K562 (cell line): Measurements from ENCODE around the gene VWDE. TPM values are rescaled to one million over a fixed set of nuclear protein-coding genes. Genes with fewer than 3 reads are reported as not detected.

ENCODE experiments used
- AFF1 ChIP-seq, 2 experiments: fragments of 450-650 bp; IDR thresholded peaks; 2 replicates each; pipeline ENCODE4 v1.6.1; 2018; ENCODE audit warnings: mild to moderate bottlenecking in 2 of 2, low read depth in 1 of 2; ENCODE audit not compliant: partially characterized antibody in 2 of 2
- ARNT ChIP-seq, 2 experiments: fragments of 450-650 bp; IDR thresholded peaks; 2 replicates each; pipeline ENCODE4 v1.6.1; 2016; ENCODE audit warnings: mild to moderate bottlenecking in 1 of 2
- DACH1 ChIP-seq: fragments of 450-650 bp; IDR thresholded peaks from 2 replicates; pipeline ENCODE4 v1.6.1; 2018; ENCODE audit not compliant: partially characterized antibody
- HCFC1 ChIP-seq: IDR thresholded peaks from 2 replicates; pipeline ENCODE4 v1.6.1; 2012; ENCODE audit warnings: low read depth, low read length, improper control_type of control experiment
- ILF3 ChIP-seq: fragments of 450-650 bp; IDR thresholded peaks from 2 replicates; pipeline ENCODE4 v1.6.1; 2018; ENCODE audit warnings: antibody characterized with exemption, mild to moderate bottlenecking, moderate library complexity, borderline replicate concordance
- KHSRP ChIP-seq: fragments of 450-650 bp; IDR thresholded peaks from 2 replicates; pipeline ENCODE4 v1.6.1; 2017
- MYC ChIP-seq, 2 experiments: fragments of 250-450 bp in 1 of 2; sonication (Bioruptor Pico) in 1 of 2; IDR thresholded peaks; 2 replicates each; pipeline versions ENCODE4 v1.5.1 to v1.6.1; 2012 to 2021; ENCODE audit warnings: low read depth in 2 of 2, borderline replicate concordance in 1 of 2, improper control_type of control experiment in 1 of 2, low read length in 1 of 2, mild to moderate bottlenecking in 1 of 2, moderate library complexity in 1 of 2
- NELFE ChIP-seq: IDR thresholded peaks from 2 replicates; pipeline ENCODE4 v1.6.1; 2011; ENCODE audit warnings: mild to moderate bottlenecking; ENCODE audit not compliant: insufficient read depth, insufficient read length
- NFIX ChIP-seq: fragments of 250-450 bp; sonication (Bioruptor Pico); IDR thresholded peaks from 2 replicates; pipeline ENCODE4 v1.4.0; 2020; ENCODE audit warnings: low read depth, mild to moderate bottlenecking, moderate library complexity
- POLR2B ChIP-seq: fragments of 450-650 bp; IDR thresholded peaks from 2 replicates; pipeline ENCODE4 v1.6.1; 2018; ENCODE audit warnings: low read depth; ENCODE audit not compliant: partially characterized antibody
- RB1 ChIP-seq: fragments of 450-650 bp; IDR thresholded peaks from 2 replicates; pipeline ENCODE4 v1.6.1; 2017; ENCODE audit warnings: low read depth, mild to moderate bottlenecking
- RBM17 ChIP-seq: fragments of 200-400 bp; formaldehyde crosslinking; IDR thresholded peaks from 2 replicates; pipeline ENCODE4 v1.6.1; 2017; ENCODE audit warnings: low read depth, mild to moderate bottlenecking, low read length, borderline replicate concordance
- TRIM28 ChIP-seq: fragments of 450-650 bp; IDR thresholded peaks from 2 replicates; pipeline ENCODE4 v1.6.1; 2017
- USF2 ChIP-seq: sonication (generic); formaldehyde crosslinking; IDR thresholded peaks from 2 replicates; pipeline ENCODE4 v1.5.0; 2020; ENCODE audit warnings: missing genetic modification reagents
- ZBTB33 ChIP-seq: sonication (generic); formaldehyde crosslinking; IDR thresholded peaks from 2 replicates; pipeline ENCODE4 v1.8.1; 2023; ENCODE audit warnings: mild to moderate bottlenecking, missing genetic modification reagents
- ZNF165 ChIP-seq: fragments of 250-450 bp; sonication (Bioruptor Pico); IDR thresholded peaks from 2 replicates; pipeline ENCODE4 v1.4.0; 2020; ENCODE audit warnings: borderline replicate concordance
- polyA plus RNA-seq, 8 experiments: library from polyadenylated mRNA; depleted of rRNA in 4 of 8; stranded (reverse) in 5 of 8; unstranded in 3 of 8; fragments of >200 nt; fragmentation: Nextera tagmentation in 2 of 8; fragmentation: Illumina TruSeq in 1 of 8; extraction: Ambion mirVana in 2 of 8; extraction: Trizol in 1 of 8; gene quantifications; 2 replicates each; pipeline versions ENCODE4 v1.2.1 to v1.2.3, GENCODE V29; 2011 to 2014; ENCODE audit warnings: inconsistent platforms in 1 of 8, missing spikeins in 1 of 8
- total RNA-seq, 7 experiments: library from RNA; depleted of rRNA in 6 of 7; stranded (reverse); fragments of >200 nt in 6 of 7; fragmentation: Illumina TruSeq in 2 of 7; extraction: Trizol in 2 of 7; gene quantifications; 2 replicates each; pipeline versions ENCODE4 v1.2.1 to v1.2.3, GENCODE V29; 2011 to 2021; ENCODE audit warnings: low replicate concordance in 1 of 7
- TF ChIP-seq, protein P1 (sequence below): fragments of 450-650 bp; IDR thresholded peaks from 2 replicates; pipeline ENCODE4 v1.6.1; 2016; ENCODE audit warnings: antibody characterized with exemption
- TF ChIP-seq, protein P2 (sequence below), 3 experiments: IDR thresholded peaks in 2 of 3; conservative IDR thresholded peaks in 1 of 3; 2 replicates each; pipeline ENCODE4 v1.5.1; 2011 to 2012; ENCODE audit warnings: low read length in 3 of 3, mild to moderate bottlenecking in 3 of 3, control low read depth in 2 of 3, improper control_type of control experiment in 1 of 3, inconsistent platforms in 1 of 3, low read depth in 1 of 3, mixed read lengths in 1 of 3, moderate library complexity in 1 of 3; ENCODE audit not compliant: insufficient read depth in 2 of 3

Gene VWDE
- total and polyA plus RNA-seq, 9 of the 15 experiments (the other 6 are each of a cell fraction or from before 2014, with no cell fraction given) = 40.6 to 162 (median 95.2) TPM

GRCh38 chr7:12436896-12437535 is 33.4 kb upstream of the VWDE start (continued):
- TF ChIP-seq ZBTB33 (CRISPR knock-in tag) = peak; percentile 28; the same call in 1 of the 2 replicates
- no peak for TF ChIP-seq RB1
- no peak for TF ChIP-seq DACH1
- TF ChIP-seq AFF1 (IDR thresholded peaks at IDR 0.05; ENCODE audit: low read depth in 1 of 2, partially characterized antibody in 2 of 2) = no peak
- TF ChIP-seq, protein P1, sequence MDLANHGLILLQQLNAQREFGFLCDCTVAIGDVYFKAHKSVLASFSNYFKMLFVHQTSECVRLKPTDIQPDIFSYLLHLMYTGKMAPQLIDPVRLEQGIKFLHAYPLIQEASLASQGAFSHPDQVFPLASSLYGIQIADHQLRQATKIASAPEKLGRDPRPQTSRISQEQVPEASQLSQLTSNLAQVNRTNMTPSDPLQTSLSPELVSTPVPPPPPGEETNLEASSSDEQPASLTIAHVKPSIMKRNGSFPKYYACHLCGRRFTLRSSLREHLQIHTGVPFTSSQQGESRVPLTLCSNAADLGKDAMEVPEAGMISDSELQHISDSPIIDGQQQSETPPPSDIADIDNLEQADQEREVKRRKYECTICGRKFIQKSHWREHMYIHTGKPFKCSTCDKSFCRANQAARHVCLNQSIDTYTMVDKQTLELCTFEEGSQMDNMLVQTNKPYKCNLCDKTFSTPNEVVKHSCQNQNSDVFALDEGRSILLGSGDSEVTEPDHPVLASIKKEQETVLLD = no peak
- no peak for TF ChIP-seq KHSRP
- no peak for TF ChIP-seq TRIM28
- no peak for TF ChIP-seq ZNF165 (CRISPR knock-in tag)
- TF ChIP-seq POLR2B = no peak
- TF ChIP-seq ILF3 = no peak
- TF ChIP-seq MYC (IDR thresholded peaks at IDR 0.05; ENCODE audit: low read depth, low read length) = no peak
- TF ChIP-seq MYC (CRISPR knock-in tag; IDR thresholded peaks at IDR 0.05; ENCODE audit: borderline replicate concordance, low read depth) = no peak
- TF ChIP-seq RBM17 = no peak
- TF ChIP-seq USF2 (CRISPR knock-in tag) = no peak
- TF ChIP-seq, protein P2, sequence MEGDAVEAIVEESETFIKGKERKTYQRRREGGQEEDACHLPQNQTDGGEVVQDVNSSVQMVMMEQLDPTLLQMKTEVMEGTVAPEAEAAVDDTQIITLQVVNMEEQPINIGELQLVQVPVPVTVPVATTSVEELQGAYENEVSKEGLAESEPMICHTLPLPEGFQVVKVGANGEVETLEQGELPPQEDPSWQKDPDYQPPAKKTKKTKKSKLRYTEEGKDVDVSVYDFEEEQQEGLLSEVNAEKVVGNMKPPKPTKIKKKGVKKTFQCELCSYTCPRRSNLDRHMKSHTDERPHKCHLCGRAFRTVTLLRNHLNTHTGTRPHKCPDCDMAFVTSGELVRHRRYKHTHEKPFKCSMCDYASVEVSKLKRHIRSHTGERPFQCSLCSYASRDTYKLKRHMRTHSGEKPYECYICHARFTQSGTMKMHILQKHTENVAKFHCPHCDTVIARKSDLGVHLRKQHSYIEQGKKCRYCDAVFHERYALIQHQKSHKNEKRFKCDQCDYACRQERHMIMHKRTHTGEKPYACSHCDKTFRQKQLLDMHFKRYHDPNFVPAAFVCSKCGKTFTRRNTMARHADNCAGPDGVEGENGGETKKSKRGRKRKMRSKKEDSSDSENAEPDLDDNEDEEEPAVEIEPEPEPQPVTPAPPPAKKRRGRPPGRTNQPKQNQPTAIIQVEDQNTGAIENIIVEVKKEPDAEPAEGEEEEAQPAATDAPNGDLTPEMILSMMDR (IDR thresholded peaks at IDR 0.05 in 2 of 3, conservative IDR thresholded peaks at IDR 0.05 in 1 of 3; ENCODE audit: insufficient read depth in 2 of 3, low read depth in 1 of 3, low read length in 3 of 3) = peak; percentile 54 to 63 (median 58)
- TF ChIP-seq ARNT (IDR thresholded peaks at IDR 0.05) = no peak
- no peak for TF ChIP-seq HCFC1
- TF ChIP-seq NELFE = no peak
- TF ChIP-seq NFIX (CRISPR knock-in tag) = no peak
